SU-DHL-6 (cell line): ENCODE measurements around the gene IGF2.

Experiments
- H2AFZ ChIP-seq: fragments of 200-600 bp; sonication (generic); 2 replicates; pipeline ENCODE4 v1.6.1; 2014; ENCODE audit warnings: low read depth, mild to moderate bottlenecking, moderate library complexity, mixed read lengths, antibody characterized with exemption, low read length; ENCODE audit not compliant: severe bottlenecking
- H3F3A ChIP-seq: fragments of 200-600 bp; shearing (Covaris generic); 2 replicates; pipeline ENCODE4 v1.6.0; 2016; ENCODE audit warnings: antibody characterized with exemption, mild to moderate bottlenecking; ENCODE audit not compliant: insufficient read depth
- H3K27ac ChIP-seq: fragments of 200-600 bp; sonication (generic); 2 replicates; pipeline ENCODE4 v1.5.1; 2016; ENCODE audit warnings: low read depth, mild to moderate bottlenecking, low read length, moderate library complexity, mixed read lengths
- H3K27me3 ChIP-seq: fragments of 200-600 bp; sonication (generic), shearing (Covaris generic); 2 replicates; pipeline ENCODE4 v1.6.0; 2014; ENCODE audit warnings: mild to moderate bottlenecking, low read length
- H3K36me3 ChIP-seq: fragments of 200-600 bp; sonication (generic); 2 replicates; pipeline ENCODE4 v1.6.1; 2014; ENCODE audit warnings: mild to moderate bottlenecking, low read length, mixed read lengths
- H3K4me2 ChIP-seq: fragments of 300-600, 200-600 bp; shearing (Covaris generic), sonication (generic); 2 replicates; pipeline ENCODE4 v1.6.0; 2014; ENCODE audit warnings: low read length, low read depth, mild to moderate bottlenecking; ENCODE audit not compliant: poor library complexity, severe bottlenecking
- H3K4me3 ChIP-seq: fragments of 200-600 bp; sonication (generic); 2 replicates; pipeline ENCODE4 v1.5.1; 2014; ENCODE audit warnings: antibody characterized with exemption, low read length, mild to moderate bottlenecking, mixed read lengths; ENCODE audit not compliant: insufficient read depth, poor library complexity, severe bottlenecking
- H3K79me2 ChIP-seq: fragments of 200-600 bp; sonication (generic); 2 replicates; pipeline ENCODE4 v1.6.1; 2014; ENCODE audit warnings: mild to moderate bottlenecking, low read length, moderate library complexity; ENCODE audit not compliant: insufficient read depth
- H3K9ac ChIP-seq: fragments of 200-600 bp; sonication (generic); 2 replicates; pipeline ENCODE4 v1.7.0; 2014; ENCODE audit warnings: mild to moderate bottlenecking, low read length
- H3K9me2 ChIP-seq: fragments of 200-600 bp; sonication (generic); replicated peaks from 2 replicates; pipeline ENCODE4 v1.6.1; 2014; ENCODE audit warnings: low read length; ENCODE audit not compliant: insufficient read depth
- H3K9me3 ChIP-seq: fragments of 200-600 bp; sonication (generic); 2 replicates; pipeline ENCODE4 v1.6.1; 2014; ENCODE audit warnings: low read length, mixed read lengths; ENCODE audit not compliant: insufficient read depth
- H4K20me1 ChIP-seq: fragments of 200-600 bp; sonication (generic); 2 replicates; pipeline ENCODE4 v1.6.1; 2014; ENCODE audit warnings: low read depth, mild to moderate bottlenecking, antibody characterized with exemption, low read length, moderate library complexity, mixed read lengths
- EZH2phosphoT487 ChIP-seq: fragments of 200-600 bp; sonication (generic), shearing (Covaris generic); conservative IDR thresholded peaks from 2 replicates; pipeline ENCODE4 v1.6.1; 2018; ENCODE audit warnings: mild to moderate bottlenecking, antibody characterized with exemption, low read length, moderate library complexity, mixed read lengths
- TF ChIP-seq, protein P1 (sequence below): fragments of 200-600 bp; sonication (generic); IDR thresholded peaks from one replicate; pipeline ENCODE4 v1.5.1; 2017; ENCODE audit warnings: antibody characterized with exemption, mild to moderate bottlenecking, low read length, moderate library complexity; ENCODE audit not compliant: insufficient read depth, poor library complexity, severe bottlenecking

IGF2 gene

DNA sequence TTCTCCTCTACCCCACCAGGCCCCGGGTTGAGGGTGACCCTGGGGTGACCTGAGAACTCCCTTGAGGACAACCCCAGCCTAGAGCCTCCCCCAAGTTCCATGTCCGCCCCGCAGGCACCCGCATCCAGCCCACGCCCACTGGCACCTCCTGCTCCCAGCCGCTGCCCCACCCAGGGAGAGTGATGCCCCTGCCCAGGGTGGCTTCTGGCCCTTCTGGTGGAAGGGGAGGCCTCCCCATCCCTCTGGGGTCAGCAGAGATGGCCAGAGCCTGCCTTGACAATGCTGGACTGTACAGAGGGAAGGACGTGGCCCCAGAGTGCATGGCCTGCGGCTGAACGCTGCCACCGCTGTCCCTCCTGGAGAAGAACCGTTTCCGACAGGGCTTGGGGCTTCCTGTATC, 33.5 kb upstream of the IGF2 start:
- Histone ChIP-seq H2AFZ (no peak overlapping the region), H3K79me2 (no peaks in the 10 kb centered on the region), H3K36me3 (no peaks in the 10 kb centered on the region), H4K20me1 (no peaks in the 10 kb centered on the region), H3K4me3 (no peak overlapping the region), H3K9me3 (no peaks in the 10 kb centered on the region), H3K27me3 (no peaks in the 10 kb centered on the region), H3K27ac (no peak overlapping the region), H3F3A (no peaks in the 10 kb centered on the region), H3K4me2 (no peak overlapping the region), H3K9ac (no peak overlapping the region), H3K9me2 (no peaks in the 10 kb centered on the region)
- no peak for TF ChIP-seq EZH2phosphoT487
- TF ChIP-seq, protein P1, sequence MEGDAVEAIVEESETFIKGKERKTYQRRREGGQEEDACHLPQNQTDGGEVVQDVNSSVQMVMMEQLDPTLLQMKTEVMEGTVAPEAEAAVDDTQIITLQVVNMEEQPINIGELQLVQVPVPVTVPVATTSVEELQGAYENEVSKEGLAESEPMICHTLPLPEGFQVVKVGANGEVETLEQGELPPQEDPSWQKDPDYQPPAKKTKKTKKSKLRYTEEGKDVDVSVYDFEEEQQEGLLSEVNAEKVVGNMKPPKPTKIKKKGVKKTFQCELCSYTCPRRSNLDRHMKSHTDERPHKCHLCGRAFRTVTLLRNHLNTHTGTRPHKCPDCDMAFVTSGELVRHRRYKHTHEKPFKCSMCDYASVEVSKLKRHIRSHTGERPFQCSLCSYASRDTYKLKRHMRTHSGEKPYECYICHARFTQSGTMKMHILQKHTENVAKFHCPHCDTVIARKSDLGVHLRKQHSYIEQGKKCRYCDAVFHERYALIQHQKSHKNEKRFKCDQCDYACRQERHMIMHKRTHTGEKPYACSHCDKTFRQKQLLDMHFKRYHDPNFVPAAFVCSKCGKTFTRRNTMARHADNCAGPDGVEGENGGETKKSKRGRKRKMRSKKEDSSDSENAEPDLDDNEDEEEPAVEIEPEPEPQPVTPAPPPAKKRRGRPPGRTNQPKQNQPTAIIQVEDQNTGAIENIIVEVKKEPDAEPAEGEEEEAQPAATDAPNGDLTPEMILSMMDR: no peak

DNA sequence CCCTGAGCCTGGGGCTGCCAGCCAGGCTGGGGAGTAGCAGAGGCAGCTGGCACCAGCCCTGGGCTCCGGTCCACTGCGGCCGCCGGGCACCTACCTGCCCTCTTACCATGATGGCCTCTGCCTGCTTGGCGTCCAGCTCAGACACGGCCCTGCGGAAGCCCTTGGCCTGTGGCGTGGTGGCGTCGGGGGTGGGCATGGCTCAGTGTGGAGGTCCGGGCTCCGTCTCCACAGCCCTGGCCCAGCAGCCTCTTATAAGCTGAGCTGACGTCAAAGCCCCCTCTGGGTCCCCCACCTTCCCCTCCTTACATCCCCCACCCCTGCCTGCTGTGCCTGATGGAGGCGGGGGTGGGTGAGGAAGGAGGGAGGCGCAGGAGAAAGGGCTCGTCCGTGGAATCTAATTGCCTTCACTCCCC, 32.4 kb upstream of the IGF2 start, which contains the start of gene TH:
Gene TH, minus strand, starts transcription at position 225 of the 413 bp plus-strand sequence. Its CDS starts 29 bp downstream, at position 196.
- Histone ChIP-seq H3K4me3 (no peak within 1 kb of the TSS), H3F3A (no peaks in the 10 kb centered on the region), H3K9me2 (no peaks in the 10 kb centered on the region), H4K20me1 (no peaks in the 10 kb centered on the region), H3K4me2 (no peak within 1 kb of the TSS), H3K9me3 (no peaks in the 10 kb centered on the region), H3K27me3 (no peaks in the 10 kb centered on the region), H3K79me2 (no peaks in the 10 kb centered on the region), H2AFZ (no peak within 1 kb of the TSS), H3K36me3 (no peaks in the 10 kb centered on the region), H3K9ac (no peak within 1 kb of the TSS), H3K27ac (no peak within 1 kb of the TSS)
- TF ChIP-seq EZH2phosphoT487: no peak
- TF ChIP-seq, protein P1: no peak

DNA sequence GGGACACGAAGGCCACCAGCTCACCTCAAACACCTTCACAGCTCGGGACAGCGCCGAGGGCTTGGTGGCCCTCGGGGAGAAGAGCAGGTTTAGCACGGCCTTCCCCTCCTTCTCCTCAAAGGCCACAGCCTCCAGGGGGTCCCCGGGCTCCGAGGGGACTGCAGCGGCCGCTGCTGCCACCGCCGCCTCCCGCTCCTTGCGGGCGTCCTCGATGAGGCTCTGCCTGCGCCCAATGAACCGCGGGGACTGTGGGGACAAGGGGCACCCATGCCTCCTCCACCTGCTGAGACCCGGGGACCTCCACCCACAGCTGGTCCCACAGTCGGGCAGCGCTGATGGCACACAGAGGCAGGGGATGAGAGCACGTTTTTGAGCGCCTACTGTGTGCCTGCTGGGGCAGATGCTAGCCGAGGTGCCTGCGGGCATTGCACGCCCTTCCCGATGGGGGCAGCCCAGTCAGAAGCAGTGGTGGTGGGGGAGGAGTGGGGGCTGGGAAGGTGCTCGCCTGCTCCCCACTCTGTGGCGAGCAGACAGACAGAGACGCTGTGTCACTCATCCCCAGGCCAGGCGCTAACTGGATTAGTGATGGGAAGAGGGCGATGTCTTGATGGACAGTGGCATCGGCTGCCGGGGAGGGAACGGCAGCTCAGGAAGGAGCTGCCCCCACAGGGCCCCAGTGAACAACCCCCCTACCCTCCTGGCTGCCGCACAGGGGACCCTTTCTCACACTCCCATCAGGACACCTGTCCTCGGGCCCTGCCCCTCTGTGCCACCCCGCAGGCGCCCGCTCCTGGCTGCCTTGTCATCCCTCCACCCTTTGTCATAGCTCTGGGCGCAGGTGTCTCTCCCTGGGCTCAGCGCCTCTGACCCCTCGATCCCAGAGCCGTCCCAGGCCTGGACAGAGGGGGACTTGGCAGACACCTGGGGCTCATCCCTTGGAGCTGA, 30.7 kb upstream of the IGF2 start:
- H3K9me2 ChIP-seq: no peaks in the 10 kb centered on the region
- no peak overlapping the region for H3K4me3 ChIP-seq
- H2AFZ ChIP-seq: no peak overlapping the region
- no peaks in the 10 kb centered on the region for H3K27me3 ChIP-seq
- no peak overlapping the region for H3K4me2 ChIP-seq
- H3K9me3 ChIP-seq: no peaks in the 10 kb centered on the region
- no peaks in the 10 kb centered on the region for H3K36me3 ChIP-seq
- no peaks in the 10 kb centered on the region for H3F3A ChIP-seq
- H3K27ac ChIP-seq: no peak overlapping the region
- no peaks in the 10 kb centered on the region for H3K79me2 ChIP-seq
- H4K20me1 ChIP-seq: no peaks in the 10 kb centered on the region
- no peak overlapping the region for H3K9ac ChIP-seq
- TF ChIP-seq, protein P1: no peak
